H9 (cell line): ENCODE measurements around the gene GPATCH1. TPM values are rescaled to one million over a fixed set of nuclear protein-coding genes. Genes with fewer than 3 reads are reported as not detected.

Source experiments
- DNase-seq: peaks from one replicate; pipeline ENCODE4 v3.0.0-alpha.2; 2017
- H2AFZ ChIP-seq: one replicate; pipeline ENCODE4 v1.6.1; 2013; ENCODE audit warnings: mild to moderate bottlenecking, low read length, control low read depth, moderate library complexity
- H2AK5ac ChIP-seq: 2 replicates; pipeline ENCODE4 v1.6.1; 2013; ENCODE audit warnings: low read length, control low read depth, mixed read lengths; ENCODE audit not compliant: insufficient read length
- H2BK120ac ChIP-seq: one replicate; pipeline ENCODE4 v1.6.1; 2013; ENCODE audit warnings: low read depth, mild to moderate bottlenecking, low read length, control low read depth, inconsistent platforms; ENCODE audit not compliant: poor library complexity, severe bottlenecking
- H2BK12ac ChIP-seq: 2 replicates; pipeline ENCODE4 v1.6.1; 2013; ENCODE audit warnings: low read length, control low read depth, mixed read lengths, low read depth; ENCODE audit not compliant: insufficient read length
- H2BK15ac ChIP-seq: 2 replicates; pipeline ENCODE4 v1.6.1; 2013; ENCODE audit warnings: low read depth, low read length, control low read depth
- H2BK20ac ChIP-seq: one replicate; pipeline ENCODE4 v1.6.1; 2013; ENCODE audit warnings: low read depth, mild to moderate bottlenecking, low read length, control low read depth, inconsistent platforms; ENCODE audit not compliant: poor library complexity, severe bottlenecking
- H2BK5ac ChIP-seq: 2 replicates; pipeline ENCODE4 v1.6.1; 2013; ENCODE audit warnings: low read length, control low read depth, mixed read lengths; ENCODE audit not compliant: insufficient read length
- H3K14ac ChIP-seq: 2 replicates; pipeline ENCODE4 v1.6.1; 2013; ENCODE audit warnings: low read length, control low read depth; ENCODE audit not compliant: insufficient read depth
- H3K18ac ChIP-seq: 2 replicates; pipeline ENCODE4 v1.6.1; 2013; ENCODE audit warnings: low read depth, mild to moderate bottlenecking, mixed read lengths, low read length, control low read depth; ENCODE audit not compliant: insufficient read length
- H3K23ac ChIP-seq: 2 replicates; pipeline ENCODE4 v1.6.1; 2013; ENCODE audit warnings: low read length, control low read depth, mixed read lengths, low read depth; ENCODE audit not compliant: insufficient read length
- H3K23me2 ChIP-seq: 2 replicates; pipeline ENCODE4 v1.6.1; 2013; ENCODE audit warnings: low read depth, mild to moderate bottlenecking, mixed read lengths, low read length, control low read depth; ENCODE audit not compliant: insufficient read length, poor library complexity, severe bottlenecking
- H3K27ac ChIP-seq: 2 replicates; pipeline ENCODE4 v1.5.1; 2013; ENCODE audit warnings: low read length, control low read depth, mixed read lengths, low read depth; ENCODE audit not compliant: insufficient read length
- H3K27me3 ChIP-seq: 2 replicates; pipeline ENCODE4 v1.6.1; 2013; ENCODE audit warnings: low read length, control low read depth, inconsistent platforms; ENCODE audit not compliant: insufficient read depth
- H3K4ac ChIP-seq: 2 replicates; pipeline ENCODE4 v1.6.1; 2013; ENCODE audit warnings: low read depth, mild to moderate bottlenecking, control low read depth, inconsistent platforms, low read length, moderate library complexity
- H3K4me1 ChIP-seq: 2 replicates; pipeline ENCODE4 v1.6.1; 2013; ENCODE audit warnings: low read length, control low read depth, inconsistent platforms; ENCODE audit not compliant: insufficient read depth
- H3K4me2 ChIP-seq: 2 replicates; pipeline ENCODE4 v1.6.1; 2013; ENCODE audit warnings: low read length, control low read depth, mixed read lengths; ENCODE audit not compliant: insufficient read length, insufficient read depth
- H3K56ac ChIP-seq: 2 replicates; pipeline ENCODE4 v1.6.1; 2013; ENCODE audit warnings: low read depth, mild to moderate bottlenecking, mixed read lengths, low read length, control low read depth; ENCODE audit not compliant: insufficient read length
- H3K79me1 ChIP-seq: 2 replicates; pipeline ENCODE4 v1.6.1; 2013; ENCODE audit warnings: low read depth, mild to moderate bottlenecking, moderate library complexity, low read length, control low read depth, inconsistent platforms; ENCODE audit not compliant: insufficient read depth, poor library complexity, severe bottlenecking
- H3K79me2 ChIP-seq: 2 replicates; pipeline ENCODE4 v1.6.1; 2013; ENCODE audit warnings: low read length, control low read depth, inconsistent platforms; ENCODE audit not compliant: insufficient read depth
- H3K9ac ChIP-seq: 2 replicates; pipeline ENCODE4 v1.6.1; 2013; ENCODE audit warnings: low read length, control low read depth, mixed read lengths; ENCODE audit not compliant: insufficient read length; ENCODE audit errors: extremely low read depth
- H3K9me3 ChIP-seq: one replicate; pipeline ENCODE4 v1.6.1; 2013; ENCODE audit warnings: low read depth, low read length, inconsistent platforms; ENCODE audit not compliant: control insufficient read depth
- H3T11ph ChIP-seq: one replicate; pipeline ENCODE4 v1.6.1; 2013; ENCODE audit warnings: mild to moderate bottlenecking, low read length, control low read depth, inconsistent platforms
- H4K20me1 ChIP-seq: one replicate; pipeline ENCODE4 v1.6.1; 2013; ENCODE audit not compliant: control insufficient read depth, insufficient read length, insufficient read depth
- H4K5ac ChIP-seq: 2 replicates; pipeline ENCODE4 v1.6.1; 2013; ENCODE audit warnings: low read depth, mild to moderate bottlenecking, mixed read lengths, low read length, control low read depth; ENCODE audit not compliant: insufficient read length
- H4K8ac ChIP-seq: replicated peaks from 2 replicates; pipeline ENCODE4 v1.6.1; 2013; ENCODE audit warnings: low read length, control low read depth, mixed read lengths, low read depth; ENCODE audit not compliant: insufficient read length
- H4K91ac ChIP-seq: 2 replicates; pipeline ENCODE4 v1.6.1; 2013; ENCODE audit warnings: low read depth, mild to moderate bottlenecking, moderate library complexity, mixed read lengths, low read length, control low read depth; ENCODE audit not compliant: insufficient read length
- H3K27ac Mint-ChIP-seq, 3 experiments: 2 replicates in 2 of 3; 3 replicates in 1 of 3; pipeline ENCODE4 v1.8.0; 2020 to 2021; ENCODE audit warnings: mixed read lengths in 3 of 3, mild to moderate bottlenecking in 1 of 3, moderate library complexity in 1 of 3
- H3K27me3 Mint-ChIP-seq: 2 replicates; pipeline ENCODE4 v1.8.0; 2021; ENCODE audit warnings: low read depth, mild to moderate bottlenecking, moderate library complexity, mixed read lengths
- H3K36me3 Mint-ChIP-seq, 3 experiments: 2 replicates in 2 of 3; 3 replicates in 1 of 3; pipeline ENCODE4 v1.8.0; 2020 to 2021; ENCODE audit warnings: low read depth in 3 of 3, mixed read lengths in 3 of 3; ENCODE audit not compliant: insufficient read depth in 1 of 3
- H3K4me1 Mint-ChIP-seq, 2 experiments: 2 replicates each; pipeline ENCODE4 v1.8.0; 2020; ENCODE audit warnings: mixed read lengths in 2 of 2
- H3K4me3 Mint-ChIP-seq, 2 experiments: 2 replicates in 1 of 2; 3 replicates in 1 of 2; pipeline ENCODE4 v1.8.0; 2020 to 2021; ENCODE audit warnings: mild to moderate bottlenecking in 2 of 2, mixed read lengths in 2 of 2, moderate library complexity in 1 of 2
- H3K9me3 Mint-ChIP-seq, 2 experiments: 2 replicates in 1 of 2; 3 replicates in 1 of 2; pipeline ENCODE4 v1.8.0; 2020; ENCODE audit warnings: mild to moderate bottlenecking in 2 of 2, mixed read lengths in 2 of 2, moderate library complexity in 1 of 2
- WGBS: extraction: QIAGEN DNeasy Blood & Tissue Kit; methylation state at CpG from one replicate; pipeline ENCODE4 v1.1.7; 2013; ENCODE audit warnings: missing lambda C conversion rate, low lambda C conversion rate, mixed read lengths; ENCODE audit not compliant: insufficient read length; ENCODE audit errors: extremely low coverage; 5-methylcytosine and 5-hydroxymethylcytosine counted together
- total RNA-seq: library from RNA; stranded (reverse); gene quantifications from 2 replicates; pipeline ENCODE4 v1.2.1, GENCODE V29; 2021
- TF ChIP-seq, protein P1 (sequence below): fragments of 200-600 bp; sonication (generic); conservative IDR thresholded peaks from 3 replicates; pipeline ENCODE4 v1.8.0; 2021; ENCODE audit warnings: antibody characterized with exemption, mild to moderate bottlenecking

The GPATCH1 gene
- total RNA-seq, 1 experiment from 2014 or later = 11.7 TPM

- no peak overlapping the region for H3K27ac ChIP-seq
- no peak overlapping the region for H3K9ac ChIP-seq
- no peak overlapping the region for H3K4ac ChIP-seq
- H3K4me1 ChIP-seq = no peaks in the 10 kb centered on the region
- Mint-ChIP-seq H3K36me3 (peaks cover 9 to 36% (median 31%) of the 10 kb centered on the region in 3 experiments; a peak in 6 of 7 replicates), H3K27me3 (no peaks in the 10 kb centered on the region), H3K4me1 (peaks cover 20 to 27% of the 10 kb centered on the region in 2 experiments), H3K27ac (peak overlapping the region; percentile 31 to 96 (median 86); a peak in 3 of 7 replicates), H3K4me3 (no peak overlapping the region), H3K9me3 (no peaks in the 10 kb centered on the region; a peak in 1 of 5 replicates)
- H3K9me3 ChIP-seq = no peaks in the 10 kb centered on the region
- H3K18ac ChIP-seq = no peak overlapping the region
- no peak overlapping the region for H4K91ac ChIP-seq
- H3K23ac ChIP-seq = no peak overlapping the region
- H2BK5ac ChIP-seq = no peak overlapping the region
- H4K5ac ChIP-seq = no peak overlapping the region
- no CpG with 5 or more reads among the region's 8 CpGs for WGBS
- no peak overlapping the region for H2BK120ac ChIP-seq
- no peak overlapping the region for H2AFZ ChIP-seq
- H3K4me2 ChIP-seq = no peak overlapping the region
- no peak overlapping the region for H3K56ac ChIP-seq
- H2BK15ac ChIP-seq = no peak overlapping the region
- H2BK20ac ChIP-seq = no peak overlapping the region
- no peaks in the 10 kb centered on the region for H3K27me3 ChIP-seq
- no peak overlapping the region for H3T11ph ChIP-seq
- DNase-seq = peak; percentile 91
- TF ChIP-seq, protein P1, sequence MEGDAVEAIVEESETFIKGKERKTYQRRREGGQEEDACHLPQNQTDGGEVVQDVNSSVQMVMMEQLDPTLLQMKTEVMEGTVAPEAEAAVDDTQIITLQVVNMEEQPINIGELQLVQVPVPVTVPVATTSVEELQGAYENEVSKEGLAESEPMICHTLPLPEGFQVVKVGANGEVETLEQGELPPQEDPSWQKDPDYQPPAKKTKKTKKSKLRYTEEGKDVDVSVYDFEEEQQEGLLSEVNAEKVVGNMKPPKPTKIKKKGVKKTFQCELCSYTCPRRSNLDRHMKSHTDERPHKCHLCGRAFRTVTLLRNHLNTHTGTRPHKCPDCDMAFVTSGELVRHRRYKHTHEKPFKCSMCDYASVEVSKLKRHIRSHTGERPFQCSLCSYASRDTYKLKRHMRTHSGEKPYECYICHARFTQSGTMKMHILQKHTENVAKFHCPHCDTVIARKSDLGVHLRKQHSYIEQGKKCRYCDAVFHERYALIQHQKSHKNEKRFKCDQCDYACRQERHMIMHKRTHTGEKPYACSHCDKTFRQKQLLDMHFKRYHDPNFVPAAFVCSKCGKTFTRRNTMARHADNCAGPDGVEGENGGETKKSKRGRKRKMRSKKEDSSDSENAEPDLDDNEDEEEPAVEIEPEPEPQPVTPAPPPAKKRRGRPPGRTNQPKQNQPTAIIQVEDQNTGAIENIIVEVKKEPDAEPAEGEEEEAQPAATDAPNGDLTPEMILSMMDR = no peak
- no peak overlapping the region for H2BK12ac ChIP-seq
- no peak overlapping the region for H2AK5ac ChIP-seq
- H4K8ac ChIP-seq = no peak overlapping the region
- no peaks in the 10 kb centered on the region; the same call in 1 of the 2 replicates for H3K79me2 ChIP-seq
- H3K79me1 ChIP-seq = peaks cover under 1% of the 10 kb centered on the region
- no peaks in the 10 kb centered on the region for H4K20me1 ChIP-seq
- H3K14ac ChIP-seq = no peak overlapping the region
- no peaks in the 10 kb centered on the region for H3K23me2 ChIP-seq
These were observed 33.6 kb upstream of the GPATCH1 start for GRCh38 chr19:33047422-33047821.
